ENCODE measurements around the gene RNF43. TPM values are rescaled to one million over a fixed set of nuclear protein-coding genes. Genes with fewer than 3 reads are reported as not detected.

RNF43 gene
- total RNA-seq, 4 donors from 2014 or later: 31.9 to 84.2 (median 38.2) TPM

- in situ Hi-C loops (cut with MboI; ENCODE audit: low pct_ligation_motif_present in 1 of 4, low pct_unique_long_range_greater_than_20kb in 1 of 4, low sequenced_read_pairs in 3 of 4) (loop anchor here in 2 of 4 donors (10.0 kb wide), 3 partner anchors 52 to 102 kb away; partner anchors contain the start of gene SUPT4H1 (in 1 of the 2)), intact Hi-C loops (cut with DNase I; ENCODE audit: low total_unique reads) (no loop called here)
- WGBS, 2 donors (ENCODE audit: low coverage in 1 of 2): 47 to 60% methylated on average over 4 of the region's 4 CpGs
- Histone ChIP-seq H3K27ac (peak overlapping the region; percentile 74 to 91 (median 80)), H3K4me1 (peaks cover 0 to 23% (median 6%) of the 10 kb centered on the region in 4 donors), H3K36me3 (no peaks in the 10 kb centered on the region), H3K27me3 (peaks cover 2% of the 10 kb centered on the region), H3K9me3 (no peaks in the 10 kb centered on the region), H3K4me3 (peak overlapping the region in 3 of 4 donors; percentile 32 to 53 (median 39))
- TF ChIP-seq POLR2A (IDR thresholded peaks at IDR 0.05) (no peak), EP300 (IDR thresholded peaks at IDR 0.05; ENCODE audit: low read depth) (no peak), POLR2AphosphoS5 (IDR thresholded peaks at IDR 0.05) (no peak), CTCF (IDR thresholded peaks at IDR 0.05) (no peak)
- DNase-seq: no peak
Measured at GRCh38 chr17:58416396-58416795, 938 bp downstream of the RNF43 start.

- peak overlapping the region; percentile 51 to 91 (median 79) for H3K27ac ChIP-seq
- in situ Hi-C loops (cut with MboI; ENCODE audit: low pct_ligation_motif_present in 1 of 4, low pct_unique_long_range_greater_than_20kb in 1 of 4, low sequenced_read_pairs in 3 of 4) (loop anchor here in 2 of 4 donors (10.0 kb wide), 3 partner anchors 51 to 101 kb away; partner anchors contain the start of gene SUPT4H1 (in 1 of the 2)), intact Hi-C loops (cut with DNase I; ENCODE audit: low total_unique reads) (no loop called here)
- peaks cover 0 to 30% (median 8%) of the 10 kb centered on the region in 4 donors for H3K4me1 ChIP-seq
- no peaks in the 10 kb centered on the region for H3K36me3 ChIP-seq
- H3K4me3 ChIP-seq: peak overlapping the region in 3 of 4 donors; percentile 32 to 53 (median 39)
- TF ChIP-seq CTCF (IDR thresholded peaks at IDR 0.05) (peak in 3 of 5 experiments; percentile 21 to 52 (median 39)), POLR2AphosphoS5 (IDR thresholded peaks at IDR 0.05) (peak in 1 of 3 donors; percentile 18), EP300 (IDR thresholded peaks at IDR 0.05; ENCODE audit: low read depth) (no peak), POLR2A (IDR thresholded peaks at IDR 0.05) (peak; percentile 14)
- WGBS, 2 donors (ENCODE audit: low coverage in 1 of 2): 43 to 45% methylated on average over 3 to 6 of the region's 6 CpGs
- peak; percentile 43 for DNase-seq
- H3K9me3 ChIP-seq: no peaks in the 10 kb centered on the region
- no peaks in the 10 kb centered on the region for H3K27me3 ChIP-seq
Measured at GRCh38 chr17:58415371-58416055, 1.8 kb downstream of the RNF43 start.

- TF ChIP-seq POLR2AphosphoS5 (IDR thresholded peaks at IDR 0.05) (peak in 1 of 3 donors; percentile 14), CTCF (IDR thresholded peaks at IDR 0.05) (no peak)
- 62 to 64% methylated on average over 3 of the region's 3 CpGs for WGBS, 2 donors (ENCODE audit: low coverage in 1 of 2)
- no peak for DNase-seq
- intact Hi-C loops (cut with DNase I; ENCODE audit: low total_unique reads): no loop called here
- Histone ChIP-seq H3K4me1 (peaks cover 0 to 31% (median 11%) of the 10 kb centered on the region in 4 donors), H3K9me3 (no peaks in the 10 kb centered on the region), H3K27me3 (no peaks in the 10 kb centered on the region), H3K4me3 (peak overlapping the region in 3 of 4 donors; percentile 32 to 53 (median 39)), H3K36me3 (no peaks in the 10 kb centered on the region), H3K27ac (peak overlapping the region; percentile 51 to 91 (median 79))
- in situ Hi-C loops (cut with MboI; ENCODE audit: low pct_ligation_motif_present in 1 of 4, low pct_unique_long_range_greater_than_20kb in 1 of 4, low sequenced_read_pairs in 3 of 4): loop anchor here in 2 of 4 donors (10.0 kb wide), 3 partner anchors 50 to 100 kb away; partner anchors contain the start of gene SUPT4H1 (in 1 of the 2)
Measured at GRCh38 chr17:58414596-58414997, 2.7 kb downstream of the RNF43 start.

- Histone ChIP-seq H3K4me3 (peak overlapping the region in 3 of 4 donors; percentile 32 to 53 (median 39)), H3K4me1 (peaks cover 0 to 40% (median 14%) of the 10 kb centered on the region in 4 donors), H3K9me3 (no peaks in the 10 kb centered on the region), H3K36me3 (no peaks in the 10 kb centered on the region), H3K27me3 (no peaks in the 10 kb centered on the region), H3K27ac (peak overlapping the region in 3 of 4 donors; percentile 74 to 91 (median 84))
- no peak for DNase-seq
- 51 to 55% methylated on average over 2 of the region's 2 CpGs for WGBS, 2 donors (ENCODE audit: low coverage in 1 of 2)
- intact Hi-C loops (cut with DNase I; ENCODE audit: low total_unique reads) (no loop called here), in situ Hi-C loops (cut with MboI; ENCODE audit: low pct_ligation_motif_present in 1 of 4, low pct_unique_long_range_greater_than_20kb in 1 of 4, low sequenced_read_pairs in 3 of 4) (loop anchor here in 2 of 4 donors (10.0 kb wide), 3 partner anchors 49 to 99 kb away; partner anchors contain the start of gene SUPT4H1 (in 1 of the 2))
- no peak for TF ChIP-seq POLR2AphosphoS5 (IDR thresholded peaks at IDR 0.05)
Measured at GRCh38 chr17:58413684-58414083, 3.6 kb downstream of the RNF43 start.
